Upper lobe of left lung (tissue), 6 donors: ENCODE measurements around the gene IL17RE. TPM values are rescaled to one million over a fixed set of nuclear protein-coding genes. Genes with fewer than 3 reads are reported as not detected.

ENCODE experiments used
- ATAC-seq, 2 donors: fragments of 200-7000 bp; cut with Tn5 transposase; one replicate each; pipeline ENCODE4 v1.9.1; 2022; ENCODE audit warnings: mild to moderate bottlenecking in 2 of 2, moderate library complexity in 2 of 2; ENCODE audit not compliant: low FRiP score in 2 of 2
- DNase-seq, 2 donors: peaks; one replicate each; pipeline ENCODE4 v3.0.0-alpha.2; 2019 to 2020
- H3K27ac ChIP-seq, 4 donors: fragments of 200-600 bp; sonication (generic); one replicate each; pipeline ENCODE4 v1.5.1; 2016 to 2019
- H3K27me3 ChIP-seq, 4 donors: fragments of 200-600 bp; sonication (generic); one replicate each; pipeline ENCODE4 v1.5.1; 2017 to 2019
- H3K36me3 ChIP-seq, 4 donors: fragments of 200-600 bp; sonication (generic); one replicate each; pipeline ENCODE4 v1.5.1; 2016 to 2019
- H3K4me1 ChIP-seq, 4 donors: fragments of 200-600 bp; sonication (generic); one replicate each; pipeline ENCODE4 v1.5.1; 2018 to 2019
- H3K4me3 ChIP-seq, 4 donors: fragments of 200-600 bp; sonication (generic); one replicate each; pipeline ENCODE4 v1.5.1; 2017 to 2019; ENCODE audit warnings: mild to moderate bottlenecking in 2 of 4, moderate library complexity in 1 of 4
- H3K9me3 ChIP-seq, 4 donors: fragments of 200-600 bp; sonication (generic); one replicate each; pipeline ENCODE4 v1.5.1; 2018 to 2019
- EP300 ChIP-seq, 4 donors: sonication (generic); formaldehyde crosslinking; IDR thresholded peaks; one replicate each; pipeline ENCODE4 v1.5.1; 2017; ENCODE audit warnings: antibody characterized with exemption in 4 of 4, control low read depth in 2 of 4
- POLR2A ChIP-seq, 4 donors: fragments of 450-650 bp; IDR thresholded peaks; one replicate each; pipeline ENCODE4 v1.5.1; 2016 to 2017; ENCODE audit warnings: antibody characterized with exemption in 4 of 4, mild to moderate bottlenecking in 2 of 4
- POLR2AphosphoS5 ChIP-seq, 2 donors: sonication (generic); formaldehyde crosslinking; IDR thresholded peaks; one replicate each; pipeline ENCODE4 v1.5.1; 2017; ENCODE audit warnings: antibody characterized with exemption in 2 of 2
- WGBS, 2 donors: methylation state at CpG; one replicate each; pipeline ENCODE4 v1.1.5; 2017 to 2018; 5-methylcytosine and 5-hydroxymethylcytosine counted together
- total RNA-seq, 6 donors: library from RNA; depleted of rRNA in 4 of 6; stranded (reverse); fragments of >200 nt in 4 of 6; gene quantifications; one replicate each; pipeline versions ENCODE4 v1.1.0 to v1.2.1, GENCODE V29; 2016 to 2021
- TF ChIP-seq, protein P1 (sequence below), 6 experiments: fragments of 450-650 bp in 4 of 6; fragments of 200-600 bp in 2 of 6; sonication (generic) in 2 of 6; IDR thresholded peaks; one replicate each; pipeline ENCODE4 v1.5.1; 2016 to 2019; ENCODE audit warnings: antibody characterized with exemption in 6 of 6
- donor health status: DM: no; HTN: no; CAD: no; lungs with moderate emphysema.
- donor health status: DM: no; HTN: yes; CAD: no; lungs with severe emphysema.

The IL17RE gene
- total RNA-seq, 6 donors from 2014 or later: 16.1 to 44.8 (median 27.0) TPM

DNA sequence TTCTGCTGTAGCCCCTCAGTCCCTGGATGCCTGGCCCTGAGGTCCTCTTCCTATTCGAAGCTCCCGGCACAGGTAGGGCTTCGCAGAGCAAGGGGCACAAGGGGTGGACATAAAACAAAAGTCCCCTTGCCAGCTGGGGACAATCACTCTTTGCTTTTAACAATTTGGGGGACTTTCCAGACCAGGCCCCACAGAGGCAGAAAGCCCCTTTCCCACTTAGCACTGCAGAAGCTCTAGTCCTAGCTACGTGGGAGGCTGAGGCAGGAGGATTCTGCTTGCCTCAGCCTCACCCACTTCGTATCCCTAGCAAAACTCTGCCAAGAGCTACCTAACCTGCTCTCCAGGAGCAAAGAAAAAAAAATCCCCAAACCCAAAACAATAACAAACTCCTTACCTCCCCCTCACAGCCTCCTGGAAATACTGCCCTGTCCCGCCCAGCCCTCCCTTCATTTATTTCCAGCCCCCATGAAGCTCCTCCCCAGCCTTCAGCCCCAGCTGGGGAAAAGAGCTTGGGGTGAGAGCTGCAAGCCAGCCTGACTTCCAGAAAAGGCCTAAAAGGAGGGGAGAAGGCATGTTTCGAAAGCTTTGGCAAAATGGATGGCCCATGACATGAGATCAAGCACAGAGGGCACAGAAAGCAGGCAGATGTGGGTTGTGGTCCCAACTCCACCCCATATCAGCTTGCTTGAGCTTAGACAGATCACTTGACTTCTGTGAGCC is 22.7 kb upstream of the IL17RE start, which contains the start of gene CIDEC:
Gene CIDEC (minus strand): TSS at position 424 of the 720 bp plus-strand sequence. CDS start 1,767 bp downstream, outside the sequence.
- Histone ChIP-seq H3K27me3 (no peaks in the 10 kb centered on the region), H3K4me3 (no peak within 1 kb of the TSS), H3K27ac (no peak within 1 kb of the TSS), H3K9me3 (no peaks in the 10 kb centered on the region), H3K36me3 (no peaks in the 10 kb centered on the region), H3K4me1 (no peaks in the 10 kb centered on the region)
- TF ChIP-seq POLR2AphosphoS5 (IDR thresholded peaks at IDR 0.05): no peak
- TF ChIP-seq, protein P1, sequence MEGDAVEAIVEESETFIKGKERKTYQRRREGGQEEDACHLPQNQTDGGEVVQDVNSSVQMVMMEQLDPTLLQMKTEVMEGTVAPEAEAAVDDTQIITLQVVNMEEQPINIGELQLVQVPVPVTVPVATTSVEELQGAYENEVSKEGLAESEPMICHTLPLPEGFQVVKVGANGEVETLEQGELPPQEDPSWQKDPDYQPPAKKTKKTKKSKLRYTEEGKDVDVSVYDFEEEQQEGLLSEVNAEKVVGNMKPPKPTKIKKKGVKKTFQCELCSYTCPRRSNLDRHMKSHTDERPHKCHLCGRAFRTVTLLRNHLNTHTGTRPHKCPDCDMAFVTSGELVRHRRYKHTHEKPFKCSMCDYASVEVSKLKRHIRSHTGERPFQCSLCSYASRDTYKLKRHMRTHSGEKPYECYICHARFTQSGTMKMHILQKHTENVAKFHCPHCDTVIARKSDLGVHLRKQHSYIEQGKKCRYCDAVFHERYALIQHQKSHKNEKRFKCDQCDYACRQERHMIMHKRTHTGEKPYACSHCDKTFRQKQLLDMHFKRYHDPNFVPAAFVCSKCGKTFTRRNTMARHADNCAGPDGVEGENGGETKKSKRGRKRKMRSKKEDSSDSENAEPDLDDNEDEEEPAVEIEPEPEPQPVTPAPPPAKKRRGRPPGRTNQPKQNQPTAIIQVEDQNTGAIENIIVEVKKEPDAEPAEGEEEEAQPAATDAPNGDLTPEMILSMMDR (IDR thresholded peaks at IDR 0.05): no peak
- WGBS, 2 donors: 93% methylated on average over 7 of the region's 7 CpGs
- no peak for ATAC-seq
- DNase-seq: no peak

DNA sequence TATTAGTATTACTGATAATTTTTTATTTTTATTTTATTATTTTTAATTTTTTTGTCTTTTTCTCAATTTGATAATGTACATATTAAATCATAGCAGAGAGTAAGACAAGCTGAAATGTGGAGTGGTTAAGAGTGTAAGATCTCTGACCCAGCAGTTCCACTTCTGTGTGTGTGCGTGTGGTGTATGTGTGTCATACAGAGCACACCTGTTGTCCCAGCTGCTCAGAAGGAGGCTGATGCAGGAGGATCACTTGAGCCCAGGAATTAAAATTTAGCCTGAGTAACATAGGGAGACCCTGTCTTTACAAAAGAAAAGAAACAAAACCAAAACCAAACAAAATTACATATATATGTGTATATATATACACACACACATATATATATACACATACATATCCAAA is 21.2 kb upstream of the IL17RE start:
- WGBS, 2 donors: 92 to 97% methylated on average over 1 of the region's 1 CpG
- TF ChIP-seq EP300 (IDR thresholded peaks at IDR 0.05) (no peak), POLR2AphosphoS5 (IDR thresholded peaks at IDR 0.05) (no peak), POLR2A (IDR thresholded peaks at IDR 0.05) (no peak)
- TF ChIP-seq, protein P1 (IDR thresholded peaks at IDR 0.05): no peak

DNA sequence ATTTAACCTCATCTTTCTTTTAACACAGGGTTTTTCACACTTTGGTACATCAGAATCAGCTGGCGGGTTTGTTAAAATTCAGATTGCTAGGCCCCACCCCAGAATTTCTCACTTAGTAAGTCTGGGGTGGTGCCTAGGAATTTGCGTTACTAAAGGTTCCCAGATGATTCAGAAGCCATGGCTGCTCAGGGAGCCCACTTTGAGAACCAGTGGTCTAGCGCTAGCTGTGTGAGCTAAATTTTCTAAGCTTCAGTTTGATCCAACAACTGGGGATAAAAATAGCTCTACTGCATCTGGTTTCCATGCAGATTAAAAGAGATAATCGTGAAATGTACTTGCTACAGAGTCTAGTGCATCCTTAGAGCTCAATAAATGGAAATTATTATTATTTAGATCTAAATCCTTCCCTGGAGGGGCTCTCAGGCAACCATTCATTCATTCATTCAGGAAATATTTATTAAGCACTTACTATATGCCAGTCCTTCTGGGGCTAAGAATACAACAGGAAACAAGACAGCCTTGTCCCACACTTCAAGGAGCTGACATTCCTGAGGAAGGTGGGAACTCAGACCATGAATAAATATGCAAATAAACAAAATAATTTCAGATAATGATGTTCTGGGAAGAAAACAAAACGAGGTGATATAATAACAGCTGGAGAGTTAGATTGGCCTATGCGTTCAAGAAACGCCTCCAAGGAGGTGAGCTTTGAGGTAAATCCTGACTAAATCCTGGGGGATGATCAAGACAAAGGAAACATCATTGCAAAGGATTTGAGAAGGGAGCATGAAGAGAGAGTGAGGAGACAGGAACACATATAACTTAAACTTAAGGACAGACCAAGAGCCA is 18.7 kb upstream of the IL17RE start:
- ATAC-seq (peak in 1 of 2 donors; percentile 72), DNase-seq (no peak)
- TF ChIP-seq POLR2AphosphoS5 (IDR thresholded peaks at IDR 0.05) (no peak), EP300 (IDR thresholded peaks at IDR 0.05) (no peak), POLR2A (IDR thresholded peaks at IDR 0.05) (no peak)
- TF ChIP-seq, protein P1 (IDR thresholded peaks at IDR 0.05): no peak
- H3K27ac ChIP-seq: no peak overlapping the region
- no peaks in the 10 kb centered on the region for H3K4me1 ChIP-seq
- no peak overlapping the region for H3K4me3 ChIP-seq
- H3K27me3 ChIP-seq: no peaks in the 10 kb centered on the region
- H3K9me3 ChIP-seq: no peaks in the 10 kb centered on the region
- 84 to 90% methylated on average over 7 of the region's 7 CpGs for WGBS, 2 donors
- no peaks in the 10 kb centered on the region for H3K36me3 ChIP-seq

More for the DNA sequence above, 21.2 kb upstream of the IL17RE start:
- DNase-seq (no peak), ATAC-seq (no peak)
- Histone ChIP-seq H3K4me1 (no peaks in the 10 kb centered on the region), H3K27ac (no peak overlapping the region), H3K36me3 (no peaks in the 10 kb centered on the region), H3K27me3 (no peaks in the 10 kb centered on the region), H3K9me3 (no peaks in the 10 kb centered on the region), H3K4me3 (no peak overlapping the region)

DNA sequence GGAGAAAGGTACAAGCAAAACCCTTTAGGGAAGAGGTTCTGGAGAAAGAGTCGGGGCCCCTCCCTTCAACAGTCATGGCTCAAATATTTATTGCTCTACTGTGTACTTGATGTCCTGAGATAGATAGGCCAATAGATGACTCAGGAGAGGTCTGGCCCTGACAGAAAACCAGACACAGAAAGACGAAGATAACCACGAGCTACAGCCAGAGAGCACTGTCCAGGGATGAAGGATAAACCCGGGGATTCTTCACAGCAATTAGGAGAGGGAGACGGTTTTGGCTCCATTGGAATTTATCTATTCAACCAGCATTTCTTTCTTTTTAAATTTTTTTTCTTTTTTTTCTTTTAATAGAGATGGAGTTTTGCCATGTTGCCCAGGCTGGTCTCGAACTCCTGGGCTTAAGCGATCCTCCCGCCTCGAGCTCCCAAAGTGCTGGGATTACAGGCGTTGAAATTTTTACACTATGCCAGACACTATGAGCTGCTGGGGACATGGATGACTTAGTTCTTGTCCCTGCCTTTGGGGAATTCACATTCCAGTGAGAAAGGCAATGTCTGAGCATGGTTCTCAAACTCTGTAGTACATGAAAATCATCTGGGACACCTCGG is 18.0 kb upstream of the IL17RE start:
- H3K27me3 ChIP-seq: no peaks in the 10 kb centered on the region

More for the DNA sequence above, 18.0 kb upstream of the IL17RE start:
- H3K4me3 ChIP-seq: no peak overlapping the region
- H3K9me3 ChIP-seq: no peaks in the 10 kb centered on the region
- no peaks in the 10 kb centered on the region for H3K4me1 ChIP-seq
- TF ChIP-seq POLR2A (IDR thresholded peaks at IDR 0.05) (no peak), POLR2AphosphoS5 (IDR thresholded peaks at IDR 0.05) (no peak), EP300 (IDR thresholded peaks at IDR 0.05) (no peak)
- TF ChIP-seq, protein P1 (IDR thresholded peaks at IDR 0.05): no peak
- DNase-seq (no peak), ATAC-seq (peak in 1 of 2 donors; percentile 94)
- no peak overlapping the region for H3K27ac ChIP-seq
- 87% methylated on average over 11 of the region's 11 CpGs for WGBS, 2 donors
- no peaks in the 10 kb centered on the region for H3K36me3 ChIP-seq
